Activated CD8-positive, alpha-beta memory T cell treated with anti-CD3 and anti-CD28 coated beads for 1 hour (primary cell): ENCODE data around the gene KCNIP1.

ENCODE experiments used
- DNase-seq, 2 donors: peaks; one replicate each; pipeline ENCODE4 v3.0.0-alpha.2; 2020; ENCODE audit warnings: low read depth in 1 of 2; ENCODE audit errors: extremely low read depth in 1 of 2

KCNIP1 gene

DNA sequence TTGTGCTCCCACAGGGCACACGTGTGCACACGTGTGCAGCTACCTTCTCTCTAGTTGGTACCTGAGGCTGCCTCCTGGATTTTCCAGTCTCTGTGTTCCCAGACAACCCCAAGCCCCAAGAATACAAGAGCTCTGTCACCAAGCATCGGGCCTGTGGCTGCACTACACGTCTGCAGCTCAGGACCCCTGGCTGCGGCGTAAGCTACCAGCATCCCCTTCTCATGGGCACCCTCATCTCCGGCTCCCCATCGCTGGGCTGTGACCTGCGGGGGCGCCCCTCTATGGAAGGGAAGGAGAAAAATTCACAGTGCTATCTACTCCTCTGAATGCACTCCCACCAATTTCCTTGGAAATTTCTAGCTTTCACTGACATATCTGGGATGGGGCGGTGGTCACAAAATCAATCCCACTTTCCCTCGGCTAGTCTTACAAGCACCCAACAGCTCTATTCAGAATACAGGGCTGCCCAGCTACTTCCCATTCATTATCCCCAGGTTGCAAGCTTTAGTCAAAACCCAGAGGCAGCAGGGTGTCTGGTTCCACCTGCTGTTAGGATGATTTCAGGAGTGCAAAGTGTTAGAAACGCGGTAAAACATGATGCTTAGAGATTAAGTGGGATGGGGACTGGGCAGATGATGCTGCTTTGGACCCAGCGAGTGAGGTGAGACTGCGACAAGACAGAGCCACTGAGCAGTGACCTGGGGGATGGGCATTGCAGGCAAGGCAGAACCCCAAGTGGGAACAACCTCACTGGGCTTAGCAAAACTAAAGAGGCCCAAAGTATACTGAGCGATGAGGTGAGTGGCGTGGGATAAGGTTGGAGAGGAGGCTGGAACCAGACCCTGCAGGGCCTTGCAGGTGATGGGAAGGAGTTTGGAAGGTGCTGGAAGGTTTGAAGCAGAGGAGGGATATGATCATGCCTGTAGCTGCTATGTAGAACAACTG lies 121.7 kb downstream of the KCNIP1 start:
- DNase-seq, result no peak

DNA sequence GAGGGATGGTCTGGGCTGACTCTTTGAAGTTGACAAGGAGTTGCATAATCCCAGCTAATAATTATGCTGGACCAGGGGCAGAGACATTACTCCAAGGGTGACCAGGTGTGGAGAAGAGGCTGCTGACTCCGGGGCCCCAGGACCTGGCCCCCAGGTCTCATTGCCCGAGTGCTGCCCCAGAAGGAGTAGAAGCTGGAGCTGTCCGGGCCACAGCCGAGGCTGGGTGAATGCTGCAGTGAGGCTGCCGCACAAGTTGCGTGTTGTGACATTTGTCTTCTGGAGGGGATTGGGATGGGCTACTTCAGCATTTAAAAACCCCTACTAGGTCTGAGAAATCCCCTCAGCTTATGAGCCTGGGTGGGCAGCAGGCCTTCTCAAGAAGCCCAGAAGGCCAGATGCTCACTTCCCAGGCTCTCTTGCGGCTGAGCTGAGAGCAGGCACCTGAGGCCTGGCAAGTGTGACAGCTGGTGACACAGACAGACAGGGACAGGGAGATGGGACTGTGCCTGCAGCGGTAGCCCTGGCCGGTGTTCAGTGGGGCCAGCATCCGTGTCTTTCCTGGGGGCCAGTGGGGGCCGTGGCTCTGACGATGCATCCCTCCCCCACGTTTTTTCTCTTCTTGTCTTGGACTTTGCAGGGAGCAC lies 122.8 kb downstream of the KCNIP1 start:
- no peak for DNase-seq

DNA sequence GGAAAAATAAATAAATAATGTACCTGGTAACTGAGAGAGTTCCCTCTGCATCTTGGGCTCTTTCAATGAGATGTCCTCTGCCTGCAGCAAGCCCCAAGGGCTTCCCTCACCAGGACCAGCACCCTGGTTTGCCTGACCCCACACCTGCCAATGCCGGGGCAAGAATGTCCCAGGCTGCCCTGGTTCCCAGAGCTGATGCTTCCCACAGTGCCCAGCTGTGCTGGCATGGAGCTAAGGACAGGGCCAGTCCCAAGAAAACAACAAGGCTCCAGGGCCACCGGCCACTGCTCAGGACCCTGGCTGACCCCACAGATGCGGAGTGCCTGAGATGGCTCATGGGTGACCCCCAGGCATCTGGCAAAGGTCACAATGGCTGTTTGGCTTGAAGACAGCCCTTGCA lies 123.5 kb downstream of the KCNIP1 start:
- DNase-seq, result no peak

DNA sequence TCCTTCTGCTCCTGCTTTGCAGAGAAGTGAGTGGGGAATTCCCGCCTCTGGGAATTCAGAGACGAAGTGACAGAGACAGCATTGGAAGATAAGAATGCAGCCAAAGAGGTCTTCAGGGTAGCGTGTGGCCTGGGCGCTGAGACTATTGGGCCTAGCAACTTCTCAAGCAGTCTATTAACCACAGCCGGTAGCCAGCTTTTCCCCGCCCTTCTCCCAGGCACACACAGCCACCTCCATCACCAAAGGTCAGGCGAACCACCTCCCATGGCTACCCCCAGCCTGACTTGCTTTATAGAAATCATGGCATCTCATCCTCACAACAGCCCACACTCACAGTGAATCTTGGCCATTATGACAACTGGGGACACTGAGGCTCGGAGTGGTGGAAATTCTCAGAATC lies 124.2 kb downstream of the KCNIP1 start:
- DNase-seq, result no peak

DNA sequence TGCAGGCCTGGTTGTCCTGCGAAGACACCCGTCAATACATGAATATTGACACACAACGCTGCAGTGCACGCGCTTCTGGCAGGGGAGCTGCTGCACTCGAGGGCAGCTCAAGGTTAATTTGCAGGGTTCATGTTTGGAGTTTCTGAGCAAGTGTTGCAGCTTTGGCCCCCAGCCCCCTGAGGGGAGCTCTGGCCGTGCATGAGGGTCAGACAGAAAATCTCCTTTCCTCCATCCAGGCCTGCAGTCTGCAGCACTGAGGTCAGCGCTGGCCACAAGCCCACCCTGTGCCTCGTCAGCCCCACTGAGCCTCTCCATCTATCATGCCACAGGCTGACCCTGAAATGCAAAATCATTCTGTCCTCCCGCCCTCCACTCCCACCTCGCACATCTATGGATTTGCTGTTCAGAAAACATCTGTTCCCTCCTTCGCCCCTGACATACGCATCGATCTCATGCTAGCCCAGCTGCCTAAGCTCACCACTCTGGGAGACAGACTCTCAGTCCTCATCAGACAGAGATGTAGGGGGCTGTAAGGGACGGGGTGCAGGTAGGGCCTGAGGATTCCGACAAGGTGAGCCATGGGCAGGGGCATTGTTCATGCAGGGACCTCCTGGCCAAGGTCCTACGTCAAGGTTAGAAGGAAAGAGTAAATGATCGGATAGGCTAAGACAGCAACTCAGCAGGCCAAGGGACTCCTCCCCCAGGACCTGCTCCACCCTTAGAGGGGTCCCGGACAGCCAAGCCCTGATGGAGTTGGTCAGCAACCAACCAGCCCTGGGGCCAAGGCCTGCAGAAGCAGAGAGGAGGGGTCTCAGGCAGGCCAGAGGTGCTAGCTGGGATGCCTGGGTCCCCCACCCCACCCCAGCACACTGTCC lies 125.1 kb downstream of the KCNIP1 start:
- DNase-seq, result no peak

DNA sequence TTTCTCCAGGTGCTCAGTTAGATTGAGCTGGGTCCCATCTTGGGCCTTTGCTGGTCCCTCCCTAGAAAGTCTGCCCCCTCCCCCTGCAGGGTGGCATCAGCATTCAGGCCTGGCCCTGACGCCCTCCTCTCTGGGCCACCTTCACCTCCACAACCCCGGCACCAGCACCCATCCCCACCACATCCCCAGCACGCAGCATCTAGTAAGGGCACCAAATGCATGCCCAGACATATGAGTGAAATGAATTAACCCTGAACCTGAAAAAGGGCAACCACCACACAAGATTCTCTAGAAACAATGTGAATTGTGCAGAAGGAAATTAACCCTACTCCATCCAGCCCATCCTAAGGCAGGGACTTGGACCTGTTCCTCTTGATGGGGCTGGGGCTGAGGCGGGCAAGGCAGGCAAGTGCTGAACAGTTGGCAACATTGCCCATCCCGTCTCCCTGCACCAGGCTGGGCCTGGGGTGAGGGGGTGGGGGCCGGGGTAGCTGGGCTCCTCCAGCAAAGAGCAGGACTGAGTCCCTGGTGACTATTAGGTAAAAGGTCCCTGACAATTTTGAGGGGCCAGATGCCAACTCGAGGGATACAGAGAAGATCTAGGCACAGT lies 125.9 kb downstream of the KCNIP1 start:
- DNase-seq, result no peak

DNA sequence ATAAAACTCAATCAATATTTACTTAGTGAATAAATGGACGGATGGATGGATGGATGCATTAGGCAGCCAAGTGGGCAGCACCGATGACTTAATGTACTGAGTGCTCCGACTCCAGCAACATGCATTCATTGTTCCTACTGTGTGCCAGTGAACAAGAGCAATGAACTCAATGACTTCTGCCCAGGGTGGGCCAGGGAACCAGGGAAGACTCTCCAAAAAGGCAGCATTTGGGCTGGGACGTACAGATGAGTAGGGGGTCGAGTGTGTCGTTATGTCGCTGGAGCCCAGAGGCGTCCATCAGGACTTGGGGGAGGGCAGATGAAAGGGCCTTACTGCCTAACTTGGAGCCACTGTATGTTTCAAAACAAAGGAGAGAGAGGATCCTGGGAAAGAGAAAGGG lies 126.4 kb downstream of the KCNIP1 start:
- no peak for DNase-seq

DNA sequence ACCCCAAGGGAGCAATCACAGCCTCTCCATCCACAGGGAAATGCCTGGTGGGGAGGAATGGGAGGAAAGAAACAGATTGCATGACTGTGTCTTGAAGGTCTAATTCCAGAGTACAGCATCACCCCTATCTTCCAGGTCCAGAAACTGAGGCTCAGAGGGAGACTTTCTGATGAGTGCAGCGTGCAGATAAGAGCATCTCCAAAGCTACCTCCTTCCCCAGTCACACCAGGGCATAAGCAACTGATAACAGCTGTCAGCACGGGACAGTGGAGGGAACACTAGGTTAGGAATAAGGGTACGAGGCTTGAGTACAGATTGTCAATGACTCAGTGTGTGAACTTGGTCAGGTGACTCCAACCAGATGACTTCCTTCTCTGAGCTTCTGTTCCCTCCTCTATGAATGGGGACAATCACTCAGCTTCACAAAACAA lies 126.9 kb downstream of the KCNIP1 start:
- no peak for DNase-seq

DNA sequence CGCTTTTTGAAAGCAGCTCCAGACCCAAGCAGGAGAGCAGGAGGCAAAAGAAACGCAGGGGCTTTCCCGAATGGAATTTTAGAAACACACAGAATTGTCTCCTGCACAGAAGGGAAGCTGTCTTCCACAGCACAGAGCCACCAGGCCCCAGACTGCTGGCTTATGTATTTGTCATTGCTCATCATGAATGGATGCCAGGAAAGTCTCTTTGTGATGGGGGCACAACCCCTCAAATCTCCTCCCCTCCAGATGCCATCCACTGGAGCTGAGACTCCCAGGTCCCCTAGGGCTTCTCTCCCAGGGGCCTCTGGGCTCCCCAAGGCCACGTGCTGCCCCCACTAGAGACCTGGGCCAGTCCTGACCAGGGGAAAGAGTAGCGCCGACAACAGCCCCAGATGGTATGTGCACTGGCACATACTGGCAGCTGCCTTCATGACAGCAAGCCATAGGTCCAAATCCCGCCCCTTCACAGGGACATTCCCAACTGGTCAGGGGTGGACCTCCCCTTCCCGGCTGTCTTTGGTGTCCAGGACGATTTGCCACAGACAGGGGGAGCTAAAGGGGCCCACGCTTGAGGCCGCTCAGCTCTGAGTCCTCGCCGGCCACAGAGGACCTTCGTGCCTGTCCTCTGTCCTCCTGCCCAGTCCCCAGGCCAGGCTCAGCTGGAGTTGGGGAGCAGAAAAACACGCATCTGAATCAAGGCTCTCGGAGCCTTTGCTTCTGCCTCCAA lies 127.8 kb downstream of the KCNIP1 start:
- no peak for DNase-seq

DNA sequence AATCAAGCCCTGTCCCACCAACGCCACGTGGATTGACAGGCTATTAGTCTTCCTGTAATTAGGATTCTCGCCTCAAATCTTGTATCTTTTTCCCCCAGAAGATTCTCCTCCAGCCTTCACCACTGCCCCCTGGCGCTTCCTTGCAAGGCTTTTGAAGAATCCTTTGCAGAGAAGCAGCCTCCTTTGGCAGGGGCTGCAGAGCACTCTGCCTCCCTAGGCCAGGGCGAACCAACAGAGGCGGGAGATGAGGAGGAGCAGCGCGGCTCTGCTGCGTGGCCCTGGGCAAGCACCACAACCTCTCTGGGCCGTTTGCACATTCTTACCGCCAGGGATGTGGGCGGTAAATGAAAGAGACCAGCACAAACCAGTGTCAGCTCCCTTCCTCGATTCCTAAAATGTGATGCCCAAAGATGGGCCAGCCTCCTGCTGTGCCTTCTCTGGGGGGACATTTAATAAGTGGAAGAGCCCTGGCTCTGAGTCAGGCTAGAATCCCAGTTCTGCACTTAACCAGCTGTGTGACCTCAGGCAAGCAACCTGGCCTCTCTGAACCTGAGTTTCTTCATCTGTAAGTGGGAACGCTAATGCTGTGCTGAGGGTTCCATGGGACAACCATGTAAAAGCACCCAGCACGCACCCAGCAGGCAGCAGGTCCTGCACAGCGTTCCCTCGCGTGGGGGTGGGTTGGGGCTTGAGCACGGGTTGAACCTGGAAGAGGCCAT lies 128.6 kb downstream of the KCNIP1 start:
- no peak for DNase-seq

DNA sequence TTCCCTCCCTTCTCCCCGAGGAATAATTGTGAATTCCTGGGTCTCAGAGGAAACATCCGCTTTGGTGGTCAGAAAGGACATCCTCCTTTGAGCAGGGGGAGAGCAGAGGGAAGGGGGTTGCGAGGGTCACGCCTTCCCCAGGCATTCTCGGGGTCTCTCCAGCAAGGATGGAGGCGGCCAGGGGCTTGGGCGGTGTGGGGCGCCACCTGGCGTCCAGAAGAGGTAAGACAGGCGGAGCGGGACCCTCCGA lies 129.1 kb downstream of the KCNIP1 start:
- DNase-seq, result peak; percentile 1 to 28

DNA sequence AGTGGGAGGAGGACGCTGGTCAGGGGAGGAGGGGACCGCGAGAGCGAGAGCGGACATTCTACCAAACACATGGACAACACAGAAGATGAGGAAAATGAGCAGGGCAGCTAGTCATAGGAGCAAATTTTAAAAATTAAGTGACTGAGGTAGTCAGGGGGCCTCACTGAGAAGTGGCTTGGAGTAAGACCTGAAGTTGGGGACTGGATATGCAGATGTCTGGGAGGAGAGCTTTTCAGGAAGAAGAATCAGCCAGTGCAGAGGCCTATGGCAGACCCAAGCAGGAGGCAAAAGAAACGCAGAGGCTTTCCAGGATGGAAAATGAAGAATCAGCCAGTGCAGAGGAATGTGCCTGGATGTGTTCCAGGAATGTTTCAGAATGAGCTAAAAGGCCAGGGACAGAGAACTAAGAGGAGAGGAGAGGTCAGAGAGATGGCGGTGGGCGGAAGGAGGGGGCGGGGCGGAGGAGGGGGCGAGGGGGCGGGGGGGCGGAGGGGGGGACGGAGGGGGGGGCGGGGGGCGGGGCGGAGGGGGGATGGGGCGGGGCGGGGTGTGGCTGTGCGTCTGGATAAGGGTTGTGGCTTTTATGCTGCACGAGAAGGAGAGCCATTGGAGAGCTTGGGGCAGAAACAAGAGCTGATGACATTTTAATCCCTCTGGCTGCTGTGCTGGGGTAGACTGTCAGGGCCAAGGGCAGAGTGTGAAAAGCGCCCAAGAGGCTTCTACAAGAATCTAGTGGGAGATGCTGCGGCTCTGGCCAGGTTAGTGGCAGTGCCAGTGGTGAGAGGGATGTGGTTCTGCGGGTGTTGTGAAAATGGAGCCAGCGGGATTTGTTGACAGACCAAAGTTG lies 129.6 kb downstream of the KCNIP1 start:
- DNase-seq, result no peak

DNA sequence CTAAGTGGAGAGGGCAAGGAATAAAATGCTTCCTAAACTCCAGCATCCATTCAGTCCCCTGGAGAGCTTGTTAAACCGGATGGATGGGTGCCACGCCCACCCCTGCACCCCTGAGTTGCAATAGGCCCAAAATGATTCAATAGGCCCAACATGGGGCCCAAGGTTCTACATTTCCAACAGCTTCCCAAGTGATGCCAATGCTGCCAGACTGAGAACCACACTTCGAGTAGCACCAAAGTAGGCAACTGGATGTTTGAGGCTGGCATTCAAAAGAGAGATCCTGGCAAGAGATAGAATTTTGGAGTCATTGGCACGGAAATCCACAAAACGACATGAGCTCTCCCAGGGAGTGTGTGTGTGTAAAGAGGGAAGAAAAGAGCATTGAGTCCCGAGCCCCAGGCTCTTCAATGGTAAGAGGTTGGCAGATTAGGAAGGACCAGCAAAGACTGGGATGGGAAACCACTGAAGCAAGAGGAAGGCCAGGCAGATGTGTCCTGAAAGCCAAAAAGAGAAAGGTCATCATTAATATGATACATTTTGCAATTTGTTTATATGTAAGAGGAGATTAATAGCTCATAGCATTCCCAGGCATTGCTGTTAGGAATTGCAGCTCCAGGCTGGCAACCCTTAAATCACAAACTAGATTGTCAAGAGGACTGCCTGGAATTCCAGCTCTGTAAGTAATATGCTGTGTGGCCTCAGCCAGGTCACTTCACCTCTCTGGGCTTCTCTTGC lies 130.6 kb downstream of the KCNIP1 start:
- no peak for DNase-seq

DNA sequence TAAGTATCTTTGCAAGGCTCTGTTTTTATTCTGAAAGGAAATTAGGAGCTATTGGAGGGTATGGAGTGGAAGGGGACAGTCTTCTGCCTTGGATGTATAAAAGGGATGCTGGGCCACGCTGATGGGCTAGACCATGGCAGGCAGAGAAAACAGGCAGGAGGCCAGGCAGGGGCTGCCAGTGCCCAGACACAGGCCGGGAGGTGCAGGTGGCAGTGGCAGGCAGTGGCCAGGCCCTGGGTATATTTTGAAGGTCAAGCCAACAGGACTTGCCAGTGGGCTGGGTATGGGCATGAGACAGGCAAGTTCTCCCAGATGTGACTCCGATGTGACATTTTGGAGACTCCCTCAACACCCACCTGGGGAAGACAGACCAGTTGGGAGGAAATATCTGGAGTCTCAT lies 131.9 kb downstream of the KCNIP1 start:
- DNase-seq, result no peak

DNA sequence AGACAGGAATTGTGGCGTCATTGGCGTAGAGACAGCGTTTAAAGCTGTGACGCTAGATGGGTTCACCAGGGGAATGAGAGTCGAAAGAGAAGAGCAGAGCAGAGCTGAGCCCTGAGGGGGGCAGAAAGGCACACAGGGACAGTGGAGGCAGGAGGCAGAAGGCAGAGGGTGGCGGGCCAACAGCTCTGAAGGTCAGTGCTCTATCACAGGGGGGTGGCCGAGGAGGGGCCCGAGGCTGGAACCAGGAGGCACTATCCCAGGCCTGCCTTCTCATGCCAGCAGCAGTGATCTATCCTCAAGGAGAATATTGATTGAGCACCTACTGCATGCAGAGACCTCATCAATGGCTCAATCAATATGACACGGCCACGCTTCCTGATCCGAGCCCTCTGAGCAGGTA lies 132.4 kb downstream of the KCNIP1 start:
- no peak for DNase-seq

DNA sequence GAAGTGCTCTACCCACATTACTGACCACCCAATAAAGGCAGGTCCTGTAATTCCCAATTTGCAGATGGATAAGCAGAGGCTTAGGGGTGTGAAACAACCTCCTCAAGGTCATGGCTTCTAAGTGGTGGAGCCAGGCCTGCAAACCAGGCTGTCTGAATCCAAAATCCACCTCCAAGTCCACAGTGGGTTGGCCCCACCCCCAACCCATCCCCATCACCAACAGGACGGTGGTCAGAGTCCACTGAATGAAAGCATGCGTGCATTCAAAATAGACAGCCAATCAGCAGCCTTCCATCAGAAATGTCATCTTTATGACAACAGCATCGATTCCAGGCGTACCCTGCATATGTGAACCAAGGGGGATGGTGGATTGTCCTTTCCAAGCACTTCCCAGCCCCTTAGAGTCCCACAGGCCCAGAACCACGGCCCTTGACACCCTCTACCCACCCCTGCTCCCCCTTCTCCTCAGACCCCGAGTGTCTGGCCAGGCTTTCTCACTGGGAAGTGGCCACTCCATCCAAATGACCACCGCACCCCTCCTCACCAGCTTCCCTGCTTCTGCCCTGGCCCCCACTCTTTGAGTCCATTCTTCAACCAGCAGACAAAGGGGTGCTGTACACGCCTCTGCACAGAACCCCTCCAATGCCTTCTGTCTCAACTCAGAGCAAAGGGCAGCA lies 133.1 kb downstream of the KCNIP1 start:
- DNase-seq, result no peak

DNA sequence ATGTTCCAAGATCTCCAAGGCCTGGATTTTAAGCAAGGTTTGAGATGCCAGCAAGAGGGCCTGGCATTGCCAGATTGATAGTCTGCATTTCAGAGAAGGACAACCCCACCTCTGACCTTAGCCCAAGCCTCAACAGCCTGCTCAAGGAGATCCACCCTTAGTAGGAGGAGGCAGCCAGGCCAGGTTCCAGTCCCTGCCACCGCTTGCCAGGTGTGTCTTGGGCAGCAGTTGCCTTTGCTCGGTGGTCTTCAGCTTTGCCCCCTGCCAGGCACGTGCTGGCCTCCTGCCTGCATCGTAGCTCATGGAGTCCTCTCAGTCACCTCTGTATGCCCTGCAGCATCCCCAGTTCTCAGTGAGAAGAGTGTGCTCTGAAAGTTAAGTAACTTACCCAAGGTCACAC lies 134.2 kb downstream of the KCNIP1 start:
- no peak for DNase-seq
